ENCODE measurements around the gene UNK. TPM values are rescaled to one million over a fixed set of nuclear protein-coding genes. Genes with fewer than 3 reads are reported as not detected.

The UNK gene
- total and polyA plus RNA-seq, 2 of the 13 experiments (the other 11 are each of a cell fraction or from before 2014, with no cell fraction given) = 31.6 to 33.0 TPM

- TF ChIP-seq, protein P1, sequence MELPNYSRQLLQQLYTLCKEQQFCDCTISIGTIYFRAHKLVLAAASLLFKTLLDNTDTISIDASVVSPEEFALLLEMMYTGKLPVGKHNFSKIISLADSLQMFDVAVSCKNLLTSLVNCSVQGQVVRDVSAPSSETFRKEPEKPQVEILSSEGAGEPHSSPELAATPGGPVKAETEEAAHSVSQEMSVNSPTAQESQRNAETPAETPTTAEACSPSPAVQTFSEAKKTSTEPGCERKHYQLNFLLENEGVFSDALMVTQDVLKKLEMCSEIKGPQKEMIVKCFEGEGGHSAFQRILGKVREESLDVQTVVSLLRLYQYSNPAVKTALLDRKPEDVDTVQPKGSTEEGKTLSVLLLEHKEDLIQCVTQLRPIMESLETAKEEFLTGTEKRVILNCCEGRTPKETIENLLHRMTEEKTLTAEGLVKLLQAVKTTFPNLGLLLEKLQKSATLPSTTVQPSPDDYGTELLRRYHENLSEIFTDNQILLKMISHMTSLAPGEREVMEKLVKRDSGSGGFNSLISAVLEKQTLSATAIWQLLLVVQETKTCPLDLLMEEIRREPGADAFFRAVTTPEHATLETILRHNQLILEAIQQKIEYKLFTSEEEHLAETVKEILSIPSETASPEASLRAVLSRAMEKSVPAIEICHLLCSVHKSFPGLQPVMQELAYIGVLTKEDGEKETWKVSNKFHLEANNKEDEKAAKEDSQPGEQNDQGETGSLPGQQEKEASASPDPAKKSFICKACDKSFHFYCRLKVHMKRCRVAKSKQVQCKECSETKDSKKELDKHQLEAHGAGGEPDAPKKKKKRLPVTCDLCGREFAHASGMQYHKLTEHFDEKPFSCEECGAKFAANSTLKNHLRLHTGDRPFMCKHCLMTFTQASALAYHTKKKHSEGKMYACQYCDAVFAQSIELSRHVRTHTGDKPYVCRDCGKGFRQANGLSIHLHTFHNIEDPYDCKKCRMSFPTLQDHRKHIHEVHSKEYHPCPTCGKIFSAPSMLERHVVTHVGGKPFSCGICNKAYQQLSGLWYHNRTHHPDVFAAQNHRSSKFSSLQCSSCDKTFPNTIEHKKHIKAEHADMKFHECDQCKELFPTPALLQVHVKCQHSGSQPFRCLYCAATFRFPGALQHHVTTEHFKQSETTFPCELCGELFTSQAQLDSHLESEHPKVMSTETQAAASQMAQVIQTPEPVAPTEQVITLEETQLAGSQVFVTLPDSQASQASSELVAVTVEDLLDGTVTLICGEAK (IDR thresholded peaks at IDR 0.05) = no peak
- TF ChIP-seq, protein P1 (CRISPR knock-in tag; IDR thresholded peaks at IDR 0.05) = no peak
- TF ChIP-seq ZFP1 (CRISPR knock-in tag; IDR thresholded peaks at IDR 0.05) (no peak), ZNF160 (CRISPR knock-in tag; IDR thresholded peaks at IDR 0.05) (no peak; the same call in 1 of the 2 replicates), ELF1 (CRISPR knock-in tag; IDR thresholded peaks at IDR 0.05) (no peak), ESRRA (CRISPR knock-in tag; IDR thresholded peaks at IDR 0.05; ENCODE audit: low read depth) (no peak), SATB2 (CRISPR knock-in tag; IDR thresholded peaks at IDR 0.05) (0 out of 2 replicates have a peak, but pooled peaks have one; percentile 18), ZNF792 (CRISPR knock-in tag; IDR thresholded peaks at IDR 0.05) (no peak), STAG1 (CRISPR knock-in tag; IDR thresholded peaks at IDR 0.05) (peak; percentile 56; the same call in 1 of the 2 replicates), CAMTA2 (CRISPR knock-in tag; IDR thresholded peaks at IDR 0.05; ENCODE audit: borderline replicate concordance) (no peak; the same call in 1 of the 2 replicates), TCF7 (IDR thresholded peaks at IDR 0.05; ENCODE audit: low read depth) (no peak), XRCC5 (optimal IDR thresholded peaks at IDR 0.05; ENCODE audit: low read length) (no peak)
- TF ChIP-seq, protein P2, sequence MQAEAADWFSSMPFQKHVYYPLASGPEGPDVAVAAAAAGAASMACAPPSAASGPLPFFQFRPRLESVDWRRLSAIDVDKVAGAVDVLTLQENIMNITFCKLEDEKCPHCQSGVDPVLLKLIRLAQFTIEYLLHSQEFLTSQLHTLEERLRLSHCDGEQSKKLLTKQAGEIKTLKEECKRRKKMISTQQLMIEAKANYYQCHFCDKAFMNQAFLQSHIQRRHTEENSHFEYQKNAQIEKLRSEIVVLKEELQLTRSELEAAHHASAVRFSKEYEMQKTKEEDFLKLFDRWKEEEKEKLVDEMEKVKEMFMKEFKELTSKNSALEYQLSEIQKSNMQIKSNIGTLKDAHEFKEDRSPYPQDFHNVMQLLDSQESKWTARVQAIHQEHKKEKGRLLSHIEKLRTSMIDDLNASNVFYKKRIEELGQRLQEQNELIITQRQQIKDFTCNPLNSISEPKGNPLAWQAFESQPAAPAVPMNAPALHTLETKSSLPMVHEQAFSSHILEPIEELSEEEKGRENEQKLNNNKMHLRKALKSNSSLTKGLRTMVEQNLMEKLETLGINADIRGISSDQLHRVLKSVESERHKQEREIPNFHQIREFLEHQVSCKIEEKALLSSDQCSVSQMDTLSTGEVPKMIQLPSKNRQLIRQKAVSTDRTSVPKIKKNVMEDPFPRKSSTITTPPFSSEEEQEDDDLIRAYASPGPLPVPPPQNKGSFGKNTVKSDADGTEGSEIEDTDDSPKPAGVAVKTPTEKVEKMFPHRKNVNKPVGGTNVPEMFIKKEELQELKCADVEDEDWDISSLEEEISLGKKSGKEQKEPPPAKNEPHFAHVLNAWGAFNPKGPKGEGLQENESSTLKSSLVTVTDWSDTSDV (CRISPR knock-in tag; IDR thresholded peaks at IDR 0.05) = no peak; the same call in 1 of the 2 replicates
- TF ChIP-seq, protein P3, sequence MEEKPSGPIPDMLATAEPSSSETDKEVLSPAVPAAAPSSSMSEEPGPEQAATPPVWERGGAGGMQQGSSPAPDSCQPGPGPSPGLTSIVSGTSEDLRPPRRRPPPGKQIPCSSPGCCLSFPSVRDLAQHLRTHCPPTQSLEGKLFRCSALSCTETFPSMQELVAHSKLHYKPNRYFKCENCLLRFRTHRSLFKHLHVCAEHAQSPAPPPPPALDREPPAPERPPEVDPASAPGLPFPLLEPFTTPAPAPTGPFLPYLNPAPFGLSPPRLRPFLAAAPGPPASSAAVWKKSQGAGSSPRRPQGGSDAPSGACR (CRISPR knock-in tag; IDR thresholded peaks at IDR 0.05) = 0 out of 2 replicates have a peak, but pooled peaks have one; percentile 69
These were observed 71.6 kb downstream of the UNK start (continued) for GRCh38 chr17:75856062-75856756.

All from HepG2 (cell line).